Measurements from ENCODE around the gene HNRNPM.

The HNRNPM gene

DNA sequence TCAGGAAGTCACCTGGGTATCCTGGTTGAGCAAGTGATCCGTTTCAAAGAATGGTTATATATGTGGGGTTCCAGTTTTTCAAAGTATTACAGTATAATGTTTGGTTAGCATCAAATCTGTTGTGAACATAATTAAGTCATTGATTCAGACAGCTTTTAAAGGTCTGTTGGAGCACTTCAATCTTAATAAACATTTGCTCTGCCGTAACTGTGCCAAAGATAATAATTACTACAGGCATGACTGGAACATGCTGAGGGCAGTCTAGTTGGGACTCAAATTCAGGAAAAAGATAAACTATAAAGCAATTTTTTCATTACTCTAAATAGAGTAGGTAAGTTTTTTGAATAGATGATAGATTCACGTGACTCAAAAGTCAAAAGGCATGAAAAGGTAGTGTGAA is 23.3 kb downstream of the HNRNPM start:
- peaks cover 100% of the 10 kb centered on the region for H3K79me2 ChIP-seq (ENCODE audit: low read length)
- H3K4me3 ChIP-seq (ENCODE audit: low read length): no peak overlapping the region
- peaks cover 42% of the 10 kb centered on the region for H3K4me1 ChIP-seq (ENCODE audit: low read length)
- H3K27ac ChIP-seq (ENCODE audit: low read length): no peak overlapping the region
- no peak overlapping the region for H3K9ac ChIP-seq (ENCODE audit: low read length)
- H3K36me3 ChIP-seq (replicated peaks; ENCODE audit: low read depth, low read length): peaks cover 81% of the 10 kb centered on the region
- no peak overlapping the region for H3K4me2 ChIP-seq (ENCODE audit: low read length)
- H2AFZ ChIP-seq (ENCODE audit: low read depth, low read length): no peak overlapping the region
- TF ChIP-seq EZH2phosphoT487 (IDR thresholded peaks at IDR 0.05; ENCODE audit: low read depth): no peak
- TF ChIP-seq, protein P1, sequence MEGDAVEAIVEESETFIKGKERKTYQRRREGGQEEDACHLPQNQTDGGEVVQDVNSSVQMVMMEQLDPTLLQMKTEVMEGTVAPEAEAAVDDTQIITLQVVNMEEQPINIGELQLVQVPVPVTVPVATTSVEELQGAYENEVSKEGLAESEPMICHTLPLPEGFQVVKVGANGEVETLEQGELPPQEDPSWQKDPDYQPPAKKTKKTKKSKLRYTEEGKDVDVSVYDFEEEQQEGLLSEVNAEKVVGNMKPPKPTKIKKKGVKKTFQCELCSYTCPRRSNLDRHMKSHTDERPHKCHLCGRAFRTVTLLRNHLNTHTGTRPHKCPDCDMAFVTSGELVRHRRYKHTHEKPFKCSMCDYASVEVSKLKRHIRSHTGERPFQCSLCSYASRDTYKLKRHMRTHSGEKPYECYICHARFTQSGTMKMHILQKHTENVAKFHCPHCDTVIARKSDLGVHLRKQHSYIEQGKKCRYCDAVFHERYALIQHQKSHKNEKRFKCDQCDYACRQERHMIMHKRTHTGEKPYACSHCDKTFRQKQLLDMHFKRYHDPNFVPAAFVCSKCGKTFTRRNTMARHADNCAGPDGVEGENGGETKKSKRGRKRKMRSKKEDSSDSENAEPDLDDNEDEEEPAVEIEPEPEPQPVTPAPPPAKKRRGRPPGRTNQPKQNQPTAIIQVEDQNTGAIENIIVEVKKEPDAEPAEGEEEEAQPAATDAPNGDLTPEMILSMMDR (IDR thresholded peaks at IDR 0.05; ENCODE audit: low read depth, low read length): no peak
- no peaks in the 10 kb centered on the region for H3K9me3 ChIP-seq (ENCODE audit: insufficient read depth, low read length)
- peaks cover 71% of the 10 kb centered on the region for H4K20me1 ChIP-seq (ENCODE audit: insufficient read depth, low read length)
- no peaks in the 10 kb centered on the region for H3K27me3 ChIP-seq (ENCODE audit: low read depth, low read length)

DNA sequence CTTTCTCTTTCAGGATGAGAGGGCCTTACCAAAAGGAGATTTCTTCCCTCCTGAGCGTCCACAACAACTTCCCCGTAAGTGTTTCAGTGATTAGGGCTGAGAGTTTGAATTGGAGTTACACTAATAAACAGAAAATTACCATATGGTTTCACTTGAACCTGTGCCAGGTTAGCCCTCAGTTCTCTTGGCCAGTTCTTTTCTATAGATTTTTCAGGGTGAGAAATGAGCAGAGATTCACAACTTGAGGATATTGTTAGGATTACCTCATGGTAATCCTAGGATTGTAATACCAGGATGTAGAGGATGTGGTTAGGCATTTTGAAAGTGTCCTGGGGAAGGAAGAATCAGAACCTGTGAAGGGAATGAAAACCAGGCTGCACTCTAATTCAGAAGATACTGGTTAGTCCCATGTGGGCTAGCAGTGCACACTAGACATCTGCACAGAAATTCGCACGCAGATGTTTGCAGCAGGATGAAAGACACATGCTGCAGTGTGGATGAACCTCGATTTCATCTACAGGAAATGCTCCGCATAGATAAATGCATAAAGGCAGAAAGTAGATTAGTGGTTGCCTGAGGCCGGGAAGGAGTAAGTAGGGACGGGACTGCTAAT is 24.1 kb downstream of the HNRNPM start:
- Histone ChIP-seq H3K4me1 (ENCODE audit: low read length) (peaks cover 49% of the 10 kb centered on the region), H3K9ac (ENCODE audit: low read length) (no peak overlapping the region), H3K4me2 (ENCODE audit: low read length) (no peak overlapping the region), H2AFZ (ENCODE audit: low read depth, low read length) (no peak overlapping the region), H3K27ac (ENCODE audit: low read length) (peak overlapping the region; percentile 12), H3K9me3 (ENCODE audit: insufficient read depth, low read length) (no peaks in the 10 kb centered on the region), H4K20me1 (ENCODE audit: insufficient read depth, low read length) (peaks cover 64% of the 10 kb centered on the region), H3K79me2 (ENCODE audit: low read length) (peaks cover 92% of the 10 kb centered on the region), H3K4me3 (ENCODE audit: low read length) (no peak overlapping the region), H3K27me3 (ENCODE audit: low read depth, low read length) (no peaks in the 10 kb centered on the region), H3K36me3 (replicated peaks; ENCODE audit: low read depth, low read length) (peaks cover 73% of the 10 kb centered on the region)
- no peak for TF ChIP-seq EZH2phosphoT487 (IDR thresholded peaks at IDR 0.05; ENCODE audit: low read depth)
- TF ChIP-seq, protein P1 (IDR thresholded peaks at IDR 0.05; ENCODE audit: low read depth, low read length): no peak

DNA sequence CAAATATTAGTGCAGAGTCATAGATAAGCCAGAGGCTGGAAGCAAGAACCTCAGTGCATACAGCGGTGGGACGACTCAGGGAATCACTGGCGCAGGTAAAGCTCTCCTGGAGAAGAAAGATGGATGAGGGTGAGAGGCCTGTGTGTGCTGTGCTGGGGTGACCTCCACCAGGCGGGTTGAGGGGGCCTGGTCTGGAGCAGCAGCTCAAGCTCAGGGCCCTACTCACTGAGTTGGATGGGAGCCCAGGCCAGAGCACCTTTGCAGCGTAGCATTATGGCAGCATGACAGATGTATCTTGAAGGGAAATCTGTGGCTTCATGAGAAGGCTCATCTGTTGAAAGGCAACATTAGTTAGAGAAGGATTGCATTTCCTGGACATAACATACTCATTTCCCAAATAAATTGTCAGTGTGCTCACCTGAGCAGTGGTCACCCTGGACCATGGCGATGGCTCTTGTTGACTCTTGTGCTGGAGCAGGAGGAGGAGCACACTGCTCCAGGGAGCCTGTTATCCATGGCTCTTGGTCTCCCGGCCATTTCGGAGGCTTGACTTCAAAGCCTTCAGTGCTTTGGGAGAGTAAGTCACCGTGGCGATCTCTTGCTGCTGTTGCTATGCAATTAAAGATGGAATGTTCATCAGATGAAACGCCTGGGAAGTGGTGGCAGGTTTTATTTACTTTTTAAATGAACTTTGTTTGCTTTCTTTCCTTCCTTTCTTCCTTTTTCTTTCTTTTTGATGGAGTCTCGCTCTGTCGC is 25.0 kb downstream of the HNRNPM start:
- no peak overlapping the region for H2AFZ ChIP-seq (ENCODE audit: low read depth, low read length)
- no peak overlapping the region for H3K27ac ChIP-seq (ENCODE audit: low read length)
- peaks cover 58% of the 10 kb centered on the region for H3K4me1 ChIP-seq (ENCODE audit: low read length)
- no peak overlapping the region for H3K4me2 ChIP-seq (ENCODE audit: low read length)
- TF ChIP-seq, protein P1 (IDR thresholded peaks at IDR 0.05; ENCODE audit: low read depth, low read length): no peak
- no peak for TF ChIP-seq EZH2phosphoT487 (IDR thresholded peaks at IDR 0.05; ENCODE audit: low read depth)
- peaks cover 55% of the 10 kb centered on the region for H4K20me1 ChIP-seq (ENCODE audit: insufficient read depth, low read length)
- peaks cover 68% of the 10 kb centered on the region for H3K36me3 ChIP-seq (replicated peaks; ENCODE audit: low read depth, low read length)
- no peak overlapping the region for H3K4me3 ChIP-seq (ENCODE audit: low read length)
- H3K79me2 ChIP-seq (ENCODE audit: low read length): peaks cover 86% of the 10 kb centered on the region
- no peak overlapping the region for H3K9ac ChIP-seq (ENCODE audit: low read length)
- H3K27me3 ChIP-seq (ENCODE audit: low read depth, low read length): no peaks in the 10 kb centered on the region
- H3K9me3 ChIP-seq (ENCODE audit: insufficient read depth, low read length): no peaks in the 10 kb centered on the region

DNA sequence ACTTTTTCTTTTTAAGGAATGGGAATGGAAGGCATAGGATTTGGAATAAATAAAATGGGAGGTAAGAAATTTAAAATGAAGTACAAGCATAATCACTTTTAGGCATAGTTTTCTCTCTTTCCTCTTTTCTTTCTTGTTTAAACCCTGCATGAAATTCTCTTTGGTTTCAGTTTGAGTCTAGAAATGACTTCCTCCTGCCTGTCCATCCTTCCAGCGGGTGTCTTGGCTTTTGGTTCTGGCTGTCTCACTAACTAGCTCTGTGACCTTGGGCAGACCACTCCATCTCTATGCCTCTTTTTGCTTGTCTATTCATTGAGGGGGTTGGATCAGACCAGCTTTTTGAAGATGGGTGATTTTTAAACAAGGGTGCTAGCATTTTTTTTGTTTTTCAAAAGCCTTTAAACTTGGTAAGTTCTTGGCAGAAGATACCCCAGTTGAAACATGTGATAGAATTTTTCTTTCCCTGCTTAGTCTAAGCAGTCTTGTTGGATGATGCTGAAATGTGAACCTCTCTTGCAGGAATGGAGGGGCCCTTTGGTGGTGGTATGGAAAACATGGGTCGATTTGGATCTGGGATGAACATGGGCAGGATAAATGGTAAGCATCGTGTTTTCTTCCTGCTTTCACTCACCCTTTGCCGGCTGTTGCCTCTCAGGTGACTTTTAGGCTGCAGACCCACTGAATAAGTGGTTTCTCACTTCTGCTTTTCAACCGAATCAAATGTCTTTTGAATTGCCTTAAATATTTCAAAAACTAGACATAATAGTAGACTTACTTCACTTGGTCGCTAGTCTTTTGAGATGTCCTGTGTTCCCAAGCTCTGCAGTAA is 29.1 kb downstream of the HNRNPM start:
- Histone ChIP-seq H3K9ac (ENCODE audit: low read length) (peak overlapping the region; percentile 68), H3K9me3 (ENCODE audit: insufficient read depth, low read length) (no peaks in the 10 kb centered on the region), H3K79me2 (ENCODE audit: low read length) (peaks cover 86% of the 10 kb centered on the region), H3K27ac (ENCODE audit: low read length) (peak overlapping the region; percentile 95), H3K4me3 (ENCODE audit: low read length) (peak overlapping the region; percentile 55), H3K4me1 (ENCODE audit: low read length) (peaks cover 65% of the 10 kb centered on the region), H3K36me3 (replicated peaks; ENCODE audit: low read depth, low read length) (peaks cover 67% of the 10 kb centered on the region), H3K27me3 (ENCODE audit: low read depth, low read length) (no peaks in the 10 kb centered on the region), H3K4me2 (ENCODE audit: low read length) (peak overlapping the region; percentile 72), H2AFZ (ENCODE audit: low read depth, low read length) (no peak overlapping the region), H4K20me1 (ENCODE audit: insufficient read depth, low read length) (peaks cover 40% of the 10 kb centered on the region)
- TF ChIP-seq, protein P1 (IDR thresholded peaks at IDR 0.05; ENCODE audit: low read depth, low read length): no peak; the same call in 1 of the 2 replicates
- TF ChIP-seq EZH2phosphoT487 (IDR thresholded peaks at IDR 0.05; ENCODE audit: low read depth): no peak
